HG02981 (cell line): Measurements from ENCODE around the gene ADORA3.

Experiments
- ATAC-seq: cut with Tn5 transposase; IDR thresholded peaks from one replicate; pipeline ENCODE4 v1.9.1; 2021; ENCODE audit warnings: mild to moderate bottlenecking, moderate library complexity; ENCODE audit not compliant: unreplicated experiment

ADORA3 gene

DNA sequence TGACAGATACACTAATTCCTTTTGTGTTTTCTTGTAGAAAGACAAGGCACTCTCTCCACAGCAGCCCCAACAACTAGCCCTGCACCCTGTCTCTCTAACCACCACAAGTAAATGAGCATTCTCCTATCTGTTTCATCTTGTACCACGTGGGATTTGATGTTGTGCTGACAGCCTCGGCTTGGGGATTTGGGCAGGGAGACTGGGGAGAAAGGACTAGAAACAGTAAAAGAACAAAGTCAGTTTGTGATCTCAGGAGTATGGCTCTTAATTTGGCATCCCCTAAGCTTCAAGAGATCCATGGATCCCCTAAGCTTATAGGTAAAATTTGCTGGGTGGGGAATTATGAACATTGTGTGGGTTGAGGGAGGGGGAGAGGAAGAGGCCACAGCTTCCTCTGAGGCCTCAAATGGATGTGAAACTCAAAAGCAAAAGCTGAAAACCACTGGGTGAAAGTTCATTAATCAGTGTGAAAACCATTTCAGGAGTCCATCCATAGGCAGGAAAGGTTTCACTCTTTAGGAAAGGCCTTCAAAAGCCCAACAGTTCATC, 26.6 kb downstream of the ADORA3 start:
- ATAC-seq: peak; percentile 47

DNA sequence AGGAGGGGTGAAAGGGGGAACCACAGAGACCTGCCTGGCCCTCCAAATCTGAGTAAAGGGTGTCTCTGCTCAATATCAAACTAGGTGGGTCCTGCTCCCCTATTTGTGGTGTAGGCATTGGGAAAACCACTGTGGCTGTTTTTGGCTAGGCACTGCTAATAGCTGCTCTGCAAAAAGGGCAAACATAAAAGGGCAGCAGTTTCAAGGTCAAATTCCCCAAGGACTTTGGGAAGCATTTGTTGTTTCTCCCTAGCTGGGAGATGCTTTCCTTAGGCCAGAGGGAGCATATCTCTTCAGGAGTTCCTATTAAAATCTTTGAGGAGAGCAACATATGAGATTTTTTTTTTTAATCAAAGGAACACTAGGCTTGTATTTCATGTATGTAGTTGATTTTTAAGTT, 27.2 kb downstream of the ADORA3 start:
- no peak for ATAC-seq

DNA sequence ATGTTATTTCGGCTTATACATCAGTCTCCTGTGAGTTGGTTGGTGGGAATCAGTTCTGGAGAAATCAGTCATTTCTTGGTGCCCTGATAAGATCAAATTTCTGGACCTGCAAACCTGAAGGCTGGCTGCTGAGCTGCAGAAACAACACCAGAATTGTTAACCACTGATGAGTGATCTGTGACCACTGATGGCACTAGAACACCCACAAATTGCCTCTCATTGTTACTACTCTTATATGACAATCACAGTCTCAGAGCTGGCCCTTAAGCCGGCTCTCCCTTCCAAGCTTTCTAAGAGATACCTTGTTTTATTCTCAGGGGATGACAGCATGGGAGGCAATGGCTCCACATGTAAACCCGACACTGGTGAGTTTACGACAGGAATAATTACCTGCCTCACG, 27.7 kb downstream of the ADORA3 start:
- no peak for ATAC-seq

DNA sequence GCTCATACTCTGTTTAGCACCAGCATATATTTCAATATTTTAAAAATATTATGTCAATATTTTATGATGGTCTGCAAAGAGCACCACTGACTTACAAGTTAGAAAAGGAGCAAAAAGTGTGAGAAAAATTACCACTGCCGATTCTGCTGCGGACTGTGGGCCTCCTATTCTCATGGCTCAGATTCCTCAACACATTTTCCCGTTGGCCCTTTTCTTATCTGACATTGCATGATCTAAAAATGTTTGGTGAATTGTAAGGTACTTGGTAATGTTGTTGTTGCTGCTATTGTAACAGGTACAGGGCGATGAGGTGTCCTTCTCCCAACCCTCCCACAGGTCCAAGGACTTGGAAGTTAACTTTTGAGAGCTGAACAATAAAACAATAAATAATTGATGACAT, 28.9 kb downstream of the ADORA3 start:
- no peak for ATAC-seq

DNA sequence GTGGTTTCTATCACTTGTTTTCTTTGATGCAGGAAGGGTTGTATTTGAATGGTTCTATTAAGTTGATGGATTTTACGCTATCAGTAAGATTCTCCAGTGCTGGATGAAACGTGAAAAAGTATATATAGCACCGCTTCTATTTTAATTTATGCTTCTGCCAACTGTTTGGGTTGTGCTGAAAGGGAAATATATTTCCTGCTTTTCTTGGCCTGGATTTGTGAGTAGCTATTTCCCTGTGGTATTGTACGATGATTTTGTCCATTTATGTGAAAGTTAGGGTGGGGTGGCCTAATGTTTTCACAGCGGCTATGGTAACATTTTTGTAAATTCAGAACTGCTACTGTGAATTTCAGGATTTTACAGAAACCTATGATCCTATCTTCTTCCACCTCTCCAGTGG, 29.3 kb downstream of the ADORA3 start:
- ATAC-seq: no peak

- ATAC-seq: no peak
These were observed 31.9 kb downstream of the ADORA3 start for GRCh38 chr1:111471538-111471937.

- no peak for ATAC-seq
These were observed 32.4 kb downstream of the ADORA3 start for GRCh38 chr1:111471012-111471411.

DNA sequence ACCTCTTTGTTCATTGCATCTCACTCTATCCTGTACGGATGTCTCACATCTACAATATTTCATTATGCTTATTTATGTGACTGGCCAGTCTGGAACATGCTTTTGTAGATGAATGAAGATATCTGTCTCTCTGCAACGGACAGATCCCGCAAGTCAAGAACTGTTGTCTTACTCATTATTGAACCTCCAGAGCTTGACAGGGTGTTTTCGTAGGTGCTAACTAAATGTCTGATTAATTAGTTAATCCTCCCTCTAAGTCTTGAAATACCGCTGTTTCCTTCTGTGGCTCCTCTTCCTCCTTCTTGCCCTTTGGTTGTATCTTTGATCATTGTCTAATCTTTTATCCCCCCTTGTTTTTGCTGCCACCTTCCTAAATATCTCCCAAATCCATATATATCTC, 32.8 kb downstream of the ADORA3 start:
- ATAC-seq: no peak

- no peak for ATAC-seq
These were observed 33.9 kb downstream of the ADORA3 start for GRCh38 chr1:111469539-111469938.

DNA sequence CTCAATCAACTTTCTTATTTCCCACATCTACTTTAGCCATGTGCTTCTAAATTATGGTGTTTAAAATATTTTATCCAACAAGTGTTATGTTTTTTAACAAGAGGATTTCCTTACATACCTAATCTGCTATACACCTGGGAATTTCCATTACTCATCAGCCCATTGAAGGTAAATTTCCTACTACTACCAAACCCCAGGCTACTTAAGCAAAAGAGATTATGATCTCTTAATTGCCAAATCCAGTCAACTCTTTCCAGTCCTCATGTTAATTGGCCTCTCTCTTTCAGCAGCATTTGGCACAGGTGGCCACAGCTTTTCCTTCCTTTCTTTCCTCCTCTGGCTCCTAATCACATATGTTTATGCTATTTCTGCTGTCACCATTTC, 34.7 kb downstream of the ADORA3 start:
- no peak for ATAC-seq

- no peak for ATAC-seq
These were observed 35.3 kb downstream of the ADORA3 start for GRCh38 chr1:111467865-111468716.

DNA sequence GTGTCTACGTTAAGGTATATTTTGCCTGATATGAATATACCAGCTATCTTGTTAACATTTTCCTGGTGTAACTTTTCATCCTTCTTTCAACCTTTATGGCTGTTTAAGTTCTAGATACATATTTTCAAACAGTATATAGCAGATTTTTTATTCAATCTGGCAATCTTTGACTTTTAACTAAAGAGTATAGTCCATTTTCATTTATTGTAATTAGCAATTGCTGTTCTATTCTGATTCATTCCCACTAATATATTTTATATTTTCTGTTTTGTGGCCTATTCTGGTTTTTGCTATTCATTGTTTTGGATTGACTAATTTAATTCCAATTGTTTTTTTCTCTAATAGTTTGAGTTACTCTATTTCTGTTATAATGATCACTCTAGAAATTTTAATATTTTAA, 37.0 kb downstream of the ADORA3 start:
- ATAC-seq: no peak

- no peak for ATAC-seq
These were observed 37.7 kb downstream of the ADORA3 start for GRCh38 chr1:111465754-111466153.

DNA sequence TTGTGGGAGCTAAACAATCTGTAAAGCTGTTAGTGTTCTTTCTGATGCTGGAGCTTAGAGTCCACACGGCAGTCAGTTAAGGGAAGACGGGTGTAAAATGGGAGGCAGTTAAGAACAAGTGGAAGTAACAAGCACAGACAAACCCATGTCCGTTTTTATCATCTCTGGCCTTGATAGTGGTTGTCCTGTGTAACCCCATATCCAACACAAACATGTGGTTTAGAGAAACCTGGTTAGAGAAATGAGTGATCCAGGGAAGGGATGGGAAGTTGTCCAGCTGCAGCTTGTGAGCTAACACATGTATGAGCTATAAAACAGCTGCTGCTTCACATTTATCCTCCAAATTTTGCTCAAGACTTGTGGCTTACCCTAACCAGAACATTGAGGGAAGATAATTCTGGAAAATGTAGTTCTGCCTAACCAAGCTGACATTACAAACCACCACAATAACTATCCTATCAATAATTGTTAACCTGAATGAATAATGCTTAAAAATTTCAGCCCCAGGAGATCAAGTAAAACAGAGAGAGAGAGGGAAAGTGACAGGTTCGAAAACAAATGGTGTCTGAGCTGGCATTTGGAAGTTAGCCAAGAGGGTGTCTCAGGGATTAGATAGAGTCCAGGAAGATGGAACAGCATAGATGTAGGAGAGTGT, 40.3 kb downstream of the ADORA3 start:
- no peak for ATAC-seq

DNA sequence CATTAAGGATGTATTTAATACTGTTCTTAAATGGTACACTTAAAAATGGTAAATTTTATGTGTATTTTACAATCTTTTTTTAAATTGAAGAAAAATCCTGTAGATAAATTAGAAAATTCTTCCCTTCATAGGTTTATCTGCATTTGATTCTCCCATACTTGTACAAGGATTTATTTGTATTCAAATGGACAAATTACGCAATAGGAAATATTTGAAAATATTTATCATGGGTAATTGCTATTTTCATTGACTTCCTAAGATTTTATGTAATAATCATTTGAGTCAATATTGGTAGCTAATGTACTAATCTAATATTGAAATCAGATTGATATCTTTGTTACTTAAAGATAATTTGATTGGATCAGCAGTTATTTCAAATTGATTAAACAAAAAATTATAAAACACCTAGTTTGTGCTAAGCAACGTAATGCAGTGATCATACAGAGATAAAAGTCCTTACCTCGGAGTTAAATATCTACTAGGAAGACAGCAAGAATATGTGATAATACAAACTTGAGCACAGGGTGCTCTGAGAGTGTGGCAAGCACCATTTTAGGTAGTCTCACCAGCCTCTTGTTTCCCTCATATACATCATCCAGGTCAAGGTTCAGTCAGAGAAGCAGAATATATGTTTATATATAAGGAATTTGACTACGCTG, 40.9 kb downstream of the ADORA3 start:
- ATAC-seq: no peak

DNA sequence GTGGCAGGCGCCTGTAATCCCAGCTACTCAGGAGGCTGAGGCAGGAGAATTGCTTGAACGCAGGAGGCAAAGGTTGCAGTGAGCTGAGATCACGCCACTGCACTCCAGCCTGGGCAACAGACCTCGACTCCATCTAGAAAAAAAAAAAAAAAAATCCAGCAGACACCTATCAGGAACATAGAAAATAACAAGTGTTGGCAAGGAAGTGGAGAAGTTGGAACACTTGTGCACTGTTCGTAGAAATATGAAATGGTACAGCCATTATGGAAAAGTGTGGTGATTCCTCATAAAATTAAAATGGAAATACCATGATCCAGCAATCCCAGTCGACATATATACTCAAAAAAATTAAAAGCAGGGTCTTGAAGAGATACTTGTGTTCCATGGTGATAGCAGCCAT, 41.7 kb downstream of the ADORA3 start:
- no peak for ATAC-seq

DNA sequence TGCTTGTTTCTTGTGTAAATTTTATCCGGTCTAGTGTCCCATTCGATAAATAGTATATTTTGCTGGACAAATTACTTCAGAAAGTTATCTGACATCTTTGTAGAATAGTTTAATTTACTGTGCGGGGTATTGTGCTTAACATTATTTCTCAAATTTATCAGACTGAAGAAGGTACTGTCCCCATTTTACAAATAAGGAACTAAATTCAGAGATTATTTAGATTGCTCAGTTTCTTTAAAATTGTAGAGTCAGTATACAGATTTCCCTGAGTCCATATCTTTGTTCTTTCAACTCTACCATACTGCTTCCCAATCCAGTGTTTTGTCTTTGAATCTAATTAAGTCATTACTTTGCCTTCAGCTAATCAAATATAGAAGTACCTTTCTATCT, 47.8 kb downstream of the ADORA3 start:
- no peak for ATAC-seq

DNA sequence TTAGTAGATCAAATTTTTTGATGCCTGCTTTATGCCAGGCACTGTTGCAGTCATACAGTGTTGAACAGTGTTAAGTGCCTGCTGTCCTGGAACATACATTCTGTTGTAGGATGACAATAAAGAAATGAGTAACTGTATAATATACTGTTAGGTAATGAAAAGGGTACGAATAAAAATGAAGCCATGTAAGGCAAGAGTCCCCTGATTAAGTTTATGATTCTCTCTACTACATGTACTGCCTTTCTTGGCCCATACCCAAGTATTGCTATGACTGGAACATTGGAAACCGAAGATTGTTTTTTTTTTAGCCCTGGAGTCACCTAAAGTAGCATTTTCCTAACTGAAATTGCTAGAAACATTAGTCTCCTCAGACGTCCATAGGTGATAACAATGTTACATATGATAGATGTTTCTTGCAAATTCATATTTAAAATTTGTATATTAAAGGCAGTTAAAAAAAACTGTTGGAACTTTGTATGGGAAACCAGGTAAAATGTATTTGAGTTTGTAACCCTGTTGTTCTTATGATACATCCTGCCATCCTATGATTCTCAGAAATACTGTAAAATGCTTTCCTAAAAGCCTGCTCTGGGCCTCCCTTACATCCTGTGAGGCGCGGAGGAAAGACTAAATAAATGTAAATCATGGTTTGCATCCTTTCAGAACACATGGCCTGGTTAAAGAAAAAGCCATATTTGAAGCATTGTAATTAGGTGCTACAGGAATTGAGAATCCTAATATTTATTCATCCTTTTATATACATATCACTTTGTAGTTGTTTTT, 48.4 kb downstream of the ADORA3 start:
- no peak for ATAC-seq

DNA sequence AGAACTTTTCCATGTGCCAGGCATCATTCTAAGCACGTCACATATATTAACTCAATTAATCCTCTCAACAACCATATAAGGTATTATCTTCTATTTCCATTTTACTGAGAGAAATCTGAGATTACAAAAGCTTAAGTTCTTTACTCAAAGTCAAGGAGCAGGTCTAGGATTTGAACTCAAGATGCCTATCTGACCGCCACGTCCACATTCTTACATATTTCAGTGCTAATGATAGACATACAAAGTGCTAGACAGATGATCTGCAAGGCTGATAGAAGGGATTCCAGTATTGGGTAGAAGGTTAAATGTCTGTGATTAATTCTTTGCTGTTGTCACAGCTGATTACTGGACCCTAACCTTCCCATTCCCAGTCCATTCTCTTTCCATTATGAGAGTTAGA, 49.7 kb downstream of the ADORA3 start:
- ATAC-seq: no peak

- no peak for ATAC-seq
These were observed 50.9 kb downstream of the ADORA3 start for GRCh38 chr1:111452581-111452980.

- no peak for ATAC-seq
These were observed 53.2 kb downstream of the ADORA3 start for GRCh38 chr1:111450185-111450584.
